Lower leg skin (tissue), 4 donors: ENCODE results near the gene TDRD1. TPM values are rescaled to one million over a fixed set of nuclear protein-coding genes. Genes with fewer than 3 reads are reported as not detected.

Experiments
- DNase-seq, 2 donors: peaks; one replicate each; pipeline ENCODE4 v3.0.0-alpha.2; 2019; ENCODE audit warnings: low spot score in 2 of 2
- H3K4me3 ChIP-seq: fragments of 200-600 bp; sonication (generic); 2 replicates; pipeline ENCODE4 v1.5.1; 2017; ENCODE audit warnings: mild to moderate bottlenecking, low read depth; ENCODE audit not compliant: poor library complexity, severe bottlenecking
- CTCF ChIP-seq, 3 donors: fragments of 450-650 bp; IDR thresholded peaks; one replicate each; pipeline ENCODE4 v1.5.1; 2016; ENCODE audit warnings: antibody characterized with exemption in 3 of 3, mild to moderate bottlenecking in 3 of 3, moderate library complexity in 2 of 3
- POLR2A ChIP-seq, 2 donors: fragments of 450-650 bp; IDR thresholded peaks; one replicate each; pipeline ENCODE4 v1.6.1; 2016 to 2017; ENCODE audit warnings: antibody characterized with exemption in 2 of 2, mild to moderate bottlenecking in 1 of 2, moderate library complexity in 1 of 2
- WGBS, 2 donors: methylation state at CpG; one replicate each; pipeline ENCODE4 v1.1.5; 2018; 5-methylcytosine and 5-hydroxymethylcytosine counted together
- intact Hi-C: fragments of 100-400 bp; cut with DNase I; formaldehyde crosslinking; loops from one replicate; pipeline ENCODE4 v1.15.0; 2023; ENCODE audit warnings: low total_unique reads
- total RNA-seq, 4 donors: library from RNA; depleted of rRNA; stranded (reverse); fragments of >200 nt; gene quantifications; one replicate each; pipeline ENCODE4 v1.1.0, GENCODE V29; 2016

Gene TDRD1
- total RNA-seq, 4 donors from 2014 or later, result 0.10 to 0.34 (median 0.14) TPM

GRCh38 chr10:114276066-114276465 is 96.9 kb downstream of the TDRD1 start:
- no peak overlapping the region for H3K4me3 ChIP-seq
- WGBS, 2 donors, result 92 to 95% methylated on average over 6 of the region's 6 CpGs
- no peak for TF ChIP-seq CTCF (IDR thresholded peaks at IDR 0.05)
- no peak for TF ChIP-seq POLR2A (IDR thresholded peaks at IDR 0.05)
- intact Hi-C loops, result no loop called here
- peak in 1 of 2 donors; percentile 43 for DNase-seq

GRCh38 chr10:114276671-114277070 is 97.5 kb downstream of the TDRD1 start:
- 92 to 93% methylated on average over 6 of the region's 6 CpGs for WGBS, 2 donors
- intact Hi-C loops, result no loop called here
- H3K4me3 ChIP-seq, result no peak overlapping the region
- TF ChIP-seq CTCF (IDR thresholded peaks at IDR 0.05), result no peak
- TF ChIP-seq POLR2A (IDR thresholded peaks at IDR 0.05), result no peak
- DNase-seq, result peak in 1 of 2 donors; percentile 75

- DNase-seq, result peak in 1 of 2 donors; percentile 86
- intact Hi-C loops, result no loop called here
- TF ChIP-seq CTCF (IDR thresholded peaks at IDR 0.05), result no peak
- no peak for TF ChIP-seq POLR2A (IDR thresholded peaks at IDR 0.05)
- WGBS, 2 donors, result 79 to 84% methylated on average over 19 to 22 of the region's 22 CpGs
- H3K4me3 ChIP-seq, result no peak overlapping the region
Measured at GRCh38 chr10:114278140-114278883, 99.2 kb downstream of the TDRD1 start.

- no peak overlapping the region for H3K4me3 ChIP-seq
- intact Hi-C loops, result no loop called here
- 56 to 86% methylated on average over 4 of the region's 4 CpGs for WGBS, 2 donors
- DNase-seq, result no peak
- TF ChIP-seq CTCF (IDR thresholded peaks at IDR 0.05) (no peak), POLR2A (IDR thresholded peaks at IDR 0.05) (no peak)
Measured at GRCh38 chr10:114278884-114279191, 99.7 kb downstream of the TDRD1 start.

- intact Hi-C loops, result no loop called here
- TF ChIP-seq POLR2A (IDR thresholded peaks at IDR 0.05), result no peak
- no peak for TF ChIP-seq CTCF (IDR thresholded peaks at IDR 0.05)
- DNase-seq, result peak in 1 of 2 donors; percentile 77
- WGBS, 2 donors, result 91 to 95% methylated on average over 4 of the region's 4 CpGs
- no peak overlapping the region for H3K4me3 ChIP-seq
Measured at GRCh38 chr10:114279289-114279688, 100.1 kb downstream of the TDRD1 start.
